ENCODE data around the gene SORCS1.

The SORCS1 gene

GRCh38 chr10:106873770-106874603 lies 290.5 kb downstream of the SORCS1 start:
- DNase-seq, result no peak

DNA sequence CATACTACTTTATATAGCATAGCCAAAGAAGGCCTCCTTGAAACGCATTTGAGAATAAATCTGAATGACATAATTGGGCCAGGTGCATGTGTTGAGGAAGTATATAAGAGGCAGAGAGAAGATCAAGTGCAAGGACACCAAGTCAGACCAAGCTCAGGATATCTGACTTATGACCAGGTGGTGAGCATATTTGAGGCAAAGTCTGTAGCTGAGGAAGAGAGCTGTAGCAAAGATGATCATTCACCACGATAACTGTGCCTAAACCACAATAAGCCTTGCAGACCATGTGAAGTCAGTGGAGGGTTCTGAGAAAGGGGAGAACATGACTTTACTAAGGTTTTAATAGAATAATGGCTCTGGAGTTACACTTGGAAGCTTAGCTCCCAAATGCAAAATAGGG lies 292.3 kb downstream of the SORCS1 start:
- no peak for DNase-seq

DNA sequence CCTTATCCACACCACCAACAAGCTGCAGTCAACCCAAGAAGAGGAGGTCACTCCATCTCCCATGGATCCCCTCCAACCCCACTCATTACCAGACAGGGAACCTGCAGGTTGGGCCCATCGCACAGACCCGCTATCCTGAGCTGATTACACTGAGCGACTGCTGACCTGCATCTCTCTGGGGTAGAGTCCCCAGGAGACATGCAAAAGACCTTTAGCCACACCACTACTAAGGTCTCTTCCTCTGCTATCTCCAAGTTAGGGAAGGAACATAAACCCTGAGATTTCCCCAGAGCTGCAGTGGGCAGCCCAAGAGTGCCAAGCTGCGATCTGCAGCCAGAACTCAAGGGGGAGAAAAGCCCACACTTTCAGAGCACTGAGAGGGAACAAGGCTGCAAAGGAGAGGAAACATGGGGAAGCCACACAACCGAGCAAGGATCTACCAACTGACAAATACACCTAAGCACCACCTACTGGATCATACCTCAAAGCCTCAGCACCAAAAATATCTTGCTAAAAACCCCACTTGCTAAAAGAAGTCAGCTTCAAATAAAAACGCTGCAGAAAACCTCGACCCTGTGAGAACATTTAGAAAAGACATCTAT lies 298.2 kb downstream of the SORCS1 start:
- no peak for DNase-seq

DNA sequence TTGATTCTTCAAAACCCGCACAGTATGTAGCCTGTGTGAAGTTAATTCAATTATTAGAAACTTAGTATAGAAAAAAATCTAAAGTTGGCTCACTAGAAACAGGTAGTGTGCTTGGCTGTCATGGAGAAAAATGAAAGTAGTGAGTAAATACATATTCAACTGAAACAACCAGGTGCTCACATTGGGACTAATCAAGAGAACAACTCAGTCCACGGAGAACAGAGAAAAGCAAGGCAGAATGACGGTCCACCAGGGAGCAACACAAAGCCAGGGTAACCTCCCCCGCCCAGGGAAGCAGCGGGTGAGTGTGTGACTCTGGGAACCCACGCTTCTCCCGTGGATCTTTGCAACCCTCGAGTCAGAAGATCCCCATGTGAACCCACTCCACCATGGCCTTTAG lies 300.5 kb downstream of the SORCS1 start:
- no peak for DNase-seq

- no peak for DNase-seq
Measured at GRCh38 chr10:106863549-106863948, 301.0 kb downstream of the SORCS1 start.

DNA sequence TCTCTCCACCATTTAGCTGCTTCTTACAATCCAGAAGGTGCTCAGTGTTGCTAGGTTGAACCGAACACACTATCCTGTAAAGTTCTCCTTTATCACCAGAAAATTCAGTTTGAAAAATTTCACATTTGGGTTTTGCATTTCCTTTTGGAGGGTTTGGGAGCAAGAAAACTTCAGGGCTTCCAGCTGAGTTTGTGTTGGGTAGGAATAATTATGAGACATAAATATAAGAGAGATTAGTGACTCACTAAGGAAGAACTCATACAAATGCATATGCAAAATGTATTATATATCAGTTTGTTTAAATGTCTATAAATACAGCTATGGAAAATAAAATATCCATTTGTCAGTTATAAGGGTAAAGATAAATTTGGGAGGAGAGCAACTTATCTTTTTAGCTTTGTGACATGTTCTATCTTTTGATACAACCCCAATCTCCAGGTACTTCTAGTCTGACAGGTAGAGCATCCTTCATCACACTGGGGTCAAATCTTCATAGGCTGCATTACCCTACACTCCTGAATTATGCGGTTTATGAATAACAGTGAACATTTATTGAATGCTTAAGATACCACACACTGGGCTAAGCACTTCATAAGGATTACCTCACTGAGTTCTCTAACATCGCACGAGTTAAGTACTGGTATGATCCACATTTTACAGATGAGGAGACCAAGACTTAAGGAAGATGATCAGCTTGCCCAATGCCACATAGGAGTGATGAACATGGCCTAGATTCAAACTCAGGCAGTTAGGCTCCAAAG lies 304.4 kb downstream of the SORCS1 start:
- no peak for DNase-seq

DNA sequence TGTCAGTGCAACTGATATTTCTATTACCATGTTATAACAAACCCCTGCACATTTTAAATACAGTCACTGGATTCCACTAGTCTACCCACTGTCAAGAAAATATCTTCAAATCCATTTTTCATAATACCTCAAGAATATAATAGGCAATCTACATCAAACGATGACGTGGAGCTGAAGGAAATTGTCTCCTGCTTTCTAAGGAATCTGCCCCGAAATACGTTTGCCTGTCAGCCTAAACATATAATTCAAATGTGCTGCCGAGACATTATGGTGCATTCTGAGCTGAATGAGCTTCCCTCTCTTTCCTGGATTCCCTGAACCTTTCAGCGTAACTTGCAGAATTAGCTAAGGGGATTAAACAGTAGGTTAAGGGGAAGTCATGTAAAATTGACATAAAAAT lies 306.8 kb downstream of the SORCS1 start:
- DNase-seq, result no peak

DNA sequence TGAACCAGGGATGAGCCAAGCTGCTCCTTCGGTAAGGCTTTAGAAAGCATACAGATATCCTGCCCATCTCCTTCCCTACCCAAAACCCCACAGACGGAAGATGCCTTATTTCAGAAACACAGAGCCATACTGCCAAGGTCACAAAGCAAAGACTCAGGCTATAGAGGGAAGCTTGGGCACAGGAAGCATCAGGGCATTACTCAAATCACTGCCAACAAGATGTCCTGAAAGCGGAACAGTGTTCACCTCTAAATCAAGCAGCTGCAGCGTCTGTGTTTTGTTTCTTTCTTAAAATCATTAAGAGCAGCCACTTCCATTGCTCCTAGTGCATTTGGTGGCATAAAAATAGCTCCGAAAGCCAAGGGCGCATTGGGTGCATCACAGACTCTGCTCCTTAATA lies 307.3 kb downstream of the SORCS1 start:
- DNase-seq, result no peak

GRCh38 chr10:106836933-106837663 lies 327.4 kb downstream of the SORCS1 start:
- no peak for DNase-seq

GRCh38 chr10:106832846-106833245 lies 331.7 kb downstream of the SORCS1 start:
- DNase-seq, result no peak

- DNase-seq, result no peak
Measured at GRCh38 chr10:106830471-106830870, 334.0 kb downstream of the SORCS1 start.

- DNase-seq, result no peak
Measured at GRCh38 chr10:106830006-106830405, 334.5 kb downstream of the SORCS1 start.

- DNase-seq, result no peak
Measured at GRCh38 chr10:106826716-106827115, 337.8 kb downstream of the SORCS1 start.

DNA sequence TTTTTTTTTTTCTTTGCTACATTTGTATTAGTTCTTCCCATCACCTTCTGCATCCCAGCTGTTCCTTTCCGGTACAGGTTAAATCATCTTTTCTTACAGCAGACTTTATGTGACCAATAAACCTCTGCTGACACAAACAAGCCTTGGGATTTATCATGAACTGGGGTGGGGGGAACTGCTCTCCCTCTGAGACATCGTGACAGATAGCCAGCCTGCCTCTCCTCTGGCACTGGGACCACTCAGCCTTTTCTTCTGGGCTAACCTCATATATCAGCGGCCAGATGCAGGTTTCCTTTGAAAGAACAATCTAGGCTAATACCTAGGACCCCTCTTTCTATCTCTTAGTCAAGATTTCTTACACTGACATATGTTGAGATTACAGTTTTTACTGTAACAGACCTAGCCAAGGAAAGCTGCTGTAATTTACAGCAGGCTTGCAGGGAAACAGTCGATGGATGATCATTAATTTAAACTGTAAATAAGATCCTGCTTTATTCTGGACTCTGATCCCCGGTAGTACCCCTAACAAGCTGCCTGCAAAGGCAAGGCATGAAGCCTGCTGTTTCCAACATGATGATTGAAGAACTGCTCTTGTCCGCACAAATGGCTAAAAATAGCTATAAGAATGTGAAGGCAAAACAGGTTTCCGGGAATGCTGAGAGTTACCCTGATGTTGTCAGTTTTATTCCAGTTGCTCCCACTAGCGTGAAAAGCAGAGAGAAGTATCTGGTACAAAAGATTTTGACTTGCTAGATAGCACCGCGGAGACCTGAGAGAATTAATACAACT lies 338.7 kb downstream of the SORCS1 start:
- DNase-seq, result no peak

DNA sequence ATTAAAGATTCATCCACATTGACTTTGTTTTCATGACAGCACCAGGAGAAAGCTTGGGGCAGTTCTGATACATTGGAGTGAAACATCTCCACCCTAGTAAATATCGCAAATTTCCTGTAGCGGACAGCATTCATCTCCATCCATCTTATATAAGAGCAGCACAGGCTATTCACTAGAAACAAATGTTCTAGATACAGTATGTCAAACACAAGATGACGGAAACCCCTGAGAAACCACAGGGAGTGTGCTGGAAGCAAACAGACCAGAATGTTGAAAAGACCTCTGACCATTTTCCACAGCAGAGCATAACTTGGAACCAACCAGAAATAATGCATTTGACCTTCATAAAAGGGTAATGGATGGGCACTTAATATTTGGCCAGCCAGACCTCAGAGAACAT lies 343.9 kb downstream of the SORCS1 start:
- no peak for DNase-seq

- DNase-seq, result no peak
Measured at GRCh38 chr10:106819490-106819889, 345.0 kb downstream of the SORCS1 start.

DNA sequence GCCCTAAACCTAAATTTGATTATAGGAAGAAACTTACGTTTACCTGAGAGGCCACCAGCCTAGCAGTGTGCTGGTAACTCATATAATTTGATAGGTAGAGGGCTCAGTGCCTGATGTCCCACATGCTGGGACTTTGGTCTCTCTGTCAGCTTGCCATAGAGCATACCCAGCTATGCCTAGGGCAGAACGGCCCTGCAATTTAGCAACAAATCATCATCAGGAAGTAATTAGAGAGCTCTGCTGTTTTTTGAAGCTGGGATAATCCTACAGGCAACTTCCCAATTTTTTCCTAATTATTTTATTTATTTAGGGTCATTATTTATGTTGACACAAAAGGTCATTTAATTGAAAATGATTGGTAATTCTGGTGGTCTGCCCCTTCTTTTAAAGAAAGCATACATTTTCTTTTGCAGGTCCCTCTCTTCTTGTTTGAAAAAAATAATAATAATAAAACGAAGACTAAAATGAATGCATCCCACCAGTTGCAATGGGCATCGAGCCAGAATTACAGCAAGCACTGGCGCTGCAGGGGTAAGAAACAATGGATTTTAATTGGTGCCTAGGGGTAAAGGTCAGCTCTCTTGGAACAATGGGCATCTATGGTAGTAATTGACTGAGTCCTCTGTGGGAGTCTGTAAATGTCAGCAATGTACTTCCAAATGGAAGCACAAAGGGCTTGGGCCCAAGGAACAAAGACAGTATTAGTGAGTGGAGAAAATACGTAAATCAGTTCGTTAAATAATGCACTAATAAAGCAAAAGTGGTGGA lies 348.0 kb downstream of the SORCS1 start:
- no peak for DNase-seq

- no peak for DNase-seq
Measured at GRCh38 chr10:106815427-106816043, 349.0 kb downstream of the SORCS1 start.

DNA sequence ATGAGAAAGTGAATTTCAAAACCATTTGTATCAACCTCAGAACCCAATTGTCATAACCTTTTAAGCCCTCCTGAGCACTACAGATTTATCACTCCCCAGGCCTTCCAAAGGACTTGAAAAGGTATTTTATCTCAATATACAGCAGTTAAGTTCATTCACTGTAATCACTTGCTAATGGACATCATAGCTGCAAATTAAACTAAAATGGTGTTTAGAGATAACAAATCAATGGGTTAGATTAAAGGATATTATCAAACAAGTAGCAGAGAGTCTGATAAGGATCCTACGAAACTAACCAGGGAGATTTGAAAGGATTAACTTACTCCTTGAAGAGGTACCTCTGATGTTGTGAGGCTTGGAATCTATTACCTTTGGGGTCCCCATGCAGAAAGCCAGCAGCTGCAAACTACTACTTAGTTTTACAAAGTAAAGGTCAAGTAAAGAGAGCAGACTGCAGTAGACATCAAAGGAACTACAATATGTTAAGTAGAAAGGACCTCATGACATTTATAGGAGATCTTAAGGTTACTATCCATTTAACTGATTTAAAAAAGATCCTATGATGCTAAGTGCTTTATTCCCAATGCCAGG lies 359.4 kb downstream of the SORCS1 start:
- DNase-seq, result no peak

DNA sequence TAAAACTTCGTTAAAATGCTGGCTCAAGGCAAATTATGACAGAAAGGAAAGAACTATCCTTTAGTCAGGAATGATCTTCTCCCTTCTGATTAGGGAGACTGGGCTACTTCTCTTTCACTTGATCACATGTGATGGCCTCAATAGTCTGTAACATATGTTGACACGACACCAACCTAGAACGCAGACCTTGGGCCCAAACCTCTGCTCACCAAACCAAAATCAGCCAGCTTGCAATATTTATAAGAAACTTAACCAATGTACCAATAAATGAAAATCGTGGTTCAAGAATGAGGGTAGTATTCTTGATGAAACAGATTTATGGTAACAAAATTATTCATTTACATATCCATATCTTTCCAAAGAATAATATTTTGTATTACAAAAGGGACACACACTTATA lies 361.6 kb downstream of the SORCS1 start:
- no peak for DNase-seq

DNA sequence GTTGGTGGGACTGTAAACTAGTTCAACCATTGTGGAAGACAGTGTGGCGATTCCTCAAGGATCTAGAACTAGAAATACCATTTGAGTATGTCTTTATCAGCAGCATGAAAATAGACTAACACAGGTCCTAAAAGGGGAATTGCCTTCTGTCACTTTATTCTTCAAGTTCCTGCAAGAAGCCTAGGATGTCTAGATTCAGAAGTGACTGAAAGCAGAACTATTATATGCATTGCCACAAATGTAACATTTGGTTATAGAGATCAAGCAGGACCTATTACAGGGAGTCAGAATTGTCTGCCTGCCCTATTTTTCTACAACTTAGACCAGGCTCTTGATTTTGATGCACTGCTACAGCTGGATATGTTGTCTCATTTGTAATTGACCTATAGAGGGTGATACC lies 364.7 kb downstream of the SORCS1 start:
- no peak for DNase-seq

Data from NCI-H774 (cell line).